ENCODE results near the gene MAP3K2. TPM values are rescaled to one million over a fixed set of nuclear protein-coding genes. Genes with fewer than 3 reads are reported as not detected.

The MAP3K2 gene
- total RNA-seq, 1 donor from 2014 or later: 22.2 TPM

- no peak overlapping the region for H3K27ac ChIP-seq (replicated peaks)
- H3K36me3 ChIP-seq: no peaks in the 10 kb centered on the region
- peaks cover 45% of the 10 kb centered on the region for H3K27me3 ChIP-seq (ENCODE audit: low read depth)
- peak overlapping the region; percentile 67 for H3K4me3 ChIP-seq
- TF ChIP-seq, protein P1, sequence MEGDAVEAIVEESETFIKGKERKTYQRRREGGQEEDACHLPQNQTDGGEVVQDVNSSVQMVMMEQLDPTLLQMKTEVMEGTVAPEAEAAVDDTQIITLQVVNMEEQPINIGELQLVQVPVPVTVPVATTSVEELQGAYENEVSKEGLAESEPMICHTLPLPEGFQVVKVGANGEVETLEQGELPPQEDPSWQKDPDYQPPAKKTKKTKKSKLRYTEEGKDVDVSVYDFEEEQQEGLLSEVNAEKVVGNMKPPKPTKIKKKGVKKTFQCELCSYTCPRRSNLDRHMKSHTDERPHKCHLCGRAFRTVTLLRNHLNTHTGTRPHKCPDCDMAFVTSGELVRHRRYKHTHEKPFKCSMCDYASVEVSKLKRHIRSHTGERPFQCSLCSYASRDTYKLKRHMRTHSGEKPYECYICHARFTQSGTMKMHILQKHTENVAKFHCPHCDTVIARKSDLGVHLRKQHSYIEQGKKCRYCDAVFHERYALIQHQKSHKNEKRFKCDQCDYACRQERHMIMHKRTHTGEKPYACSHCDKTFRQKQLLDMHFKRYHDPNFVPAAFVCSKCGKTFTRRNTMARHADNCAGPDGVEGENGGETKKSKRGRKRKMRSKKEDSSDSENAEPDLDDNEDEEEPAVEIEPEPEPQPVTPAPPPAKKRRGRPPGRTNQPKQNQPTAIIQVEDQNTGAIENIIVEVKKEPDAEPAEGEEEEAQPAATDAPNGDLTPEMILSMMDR (IDR thresholded peaks at IDR 0.05; ENCODE audit: borderline replicate concordance): peak; percentile 73
- intact Hi-C loops (cut with micrococcal nuclease): no loop called here
- peak; percentile 50 for DNase-seq
- H3K9me3 ChIP-seq (replicated peaks): no peaks in the 10 kb centered on the region
- peaks cover 36% of the 10 kb centered on the region for H3K4me1 ChIP-seq
These were observed 28.1 kb upstream of the MAP3K2 start for GRCh38 chr2:127415593-127416505.

DNA sequence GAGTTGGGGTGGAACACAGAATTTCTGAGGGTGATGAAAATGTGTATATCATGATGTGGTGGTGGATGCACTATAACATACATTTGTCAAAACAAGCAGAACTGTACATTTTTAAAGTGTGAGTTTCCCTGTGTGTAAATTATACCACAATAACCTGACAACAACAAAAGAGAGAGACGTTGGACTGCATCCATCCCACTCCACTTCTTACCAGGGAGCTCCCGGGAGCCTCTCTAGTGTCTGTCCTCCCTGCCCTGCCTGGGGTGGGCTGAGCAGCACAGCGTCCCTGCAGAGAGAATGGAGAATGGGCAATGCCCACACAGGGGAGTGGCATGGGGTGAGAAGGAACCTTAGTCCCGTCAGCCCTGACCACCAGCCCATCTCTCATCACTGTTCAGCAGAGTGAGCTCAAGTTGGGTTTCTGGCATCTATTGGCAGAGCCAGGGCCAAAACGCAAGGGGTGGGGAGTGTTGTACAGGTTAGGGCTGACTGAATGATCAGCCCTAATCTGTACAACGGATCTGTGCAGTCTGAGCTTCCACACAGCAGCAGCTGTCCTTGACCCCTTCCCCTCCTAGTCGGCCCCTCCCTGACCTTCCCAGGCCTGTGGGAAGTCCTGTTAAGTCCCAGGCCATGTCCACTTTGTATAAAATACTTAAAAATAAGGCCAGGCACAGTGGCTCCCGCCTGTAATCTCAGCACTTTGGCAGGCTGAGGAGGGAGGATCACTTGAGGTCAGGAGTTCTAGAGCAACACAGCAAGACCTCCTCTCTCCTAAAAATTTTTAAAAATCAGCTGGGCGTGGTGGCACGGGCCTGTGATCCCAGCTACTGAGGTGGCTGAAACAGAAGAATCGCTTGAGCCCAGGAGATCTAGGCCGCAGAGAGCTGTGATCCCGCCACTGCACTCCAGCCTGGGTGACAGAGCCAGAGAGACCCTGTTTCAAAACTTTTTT, 27.1 kb upstream of the MAP3K2 start:
- DNase-seq: no peak
- H3K27me3 ChIP-seq (ENCODE audit: low read depth): peaks cover 37% of the 10 kb centered on the region
- no peaks in the 10 kb centered on the region for H3K9me3 ChIP-seq (replicated peaks)
- H3K27ac ChIP-seq (replicated peaks): no peak overlapping the region
- TF ChIP-seq, protein P1 (IDR thresholded peaks at IDR 0.05; ENCODE audit: borderline replicate concordance): no peak
- H3K4me1 ChIP-seq: peaks cover 42% of the 10 kb centered on the region
- no peaks in the 10 kb centered on the region for H3K36me3 ChIP-seq
- peak overlapping the region; percentile 67 for H3K4me3 ChIP-seq
- intact Hi-C loops (cut with micrococcal nuclease): no loop called here

- TF ChIP-seq, protein P1 (IDR thresholded peaks at IDR 0.05; ENCODE audit: borderline replicate concordance): no peak
- Histone ChIP-seq H3K36me3 (no peaks in the 10 kb centered on the region), H3K4me1 (peaks cover 42% of the 10 kb centered on the region), H3K27ac (replicated peaks) (no peak overlapping the region), H3K27me3 (ENCODE audit: low read depth) (peaks cover 29% of the 10 kb centered on the region), H3K9me3 (replicated peaks) (no peaks in the 10 kb centered on the region), H3K4me3 (no peak overlapping the region)
- intact Hi-C loops (cut with micrococcal nuclease): no loop called here
- DNase-seq: no peak
These were observed 26.2 kb upstream of the MAP3K2 start for GRCh38 chr2:127413782-127414637.

- intact Hi-C loops (cut with micrococcal nuclease): no loop called here
- no peak for DNase-seq
- peaks cover 21% of the 10 kb centered on the region for H3K27me3 ChIP-seq (ENCODE audit: low read depth)
- no peak overlapping the region for H3K27ac ChIP-seq (replicated peaks)
- no peak overlapping the region for H3K4me3 ChIP-seq
- H3K4me1 ChIP-seq: peaks cover 50% of the 10 kb centered on the region
- no peaks in the 10 kb centered on the region for H3K9me3 ChIP-seq (replicated peaks)
- TF ChIP-seq, protein P1 (IDR thresholded peaks at IDR 0.05; ENCODE audit: borderline replicate concordance): no peak
- no peaks in the 10 kb centered on the region for H3K36me3 ChIP-seq
These were observed 25.4 kb upstream of the MAP3K2 start for GRCh38 chr2:127413200-127413599.
